ENCODE measurements around the gene ZNF560. TPM values are rescaled to one million over a fixed set of nuclear protein-coding genes. Genes with fewer than 3 reads are reported as not detected.

Gene ZNF560
- total and polyA plus RNA-seq, 2 of the 13 experiments (the other 11 are each of a cell fraction or from before 2014, with no cell fraction given), result not detected

GRCh38 chr19:9435279-9436268 is 62.8 kb downstream of the ZNF560 start, which contains the start of gene ZNF266 (continued):
- TF ChIP-seq ZHX2 (IDR thresholded peaks at IDR 0.05; ENCODE audit: low read depth), result peak; percentile 81
- no peak for TF ChIP-seq ZHX2 (CRISPR knock-in tag; IDR thresholded peaks at IDR 0.05; ENCODE audit: borderline replicate concordance)
- TF ChIP-seq SOX5 (CRISPR knock-in tag; IDR thresholded peaks at IDR 0.05; ENCODE audit: borderline replicate concordance), result 0 out of 2 replicates have a peak, but pooled peaks have one; percentile 20
- no peak for TF ChIP-seq ZSCAN25 (CRISPR knock-in tag; IDR thresholded peaks at IDR 0.05)
- TF ChIP-seq ZNF431 (CRISPR knock-in tag; IDR thresholded peaks at IDR 0.05; ENCODE audit: borderline replicate concordance, low read depth), result 0 out of 2 replicates have a peak, but pooled peaks have one; percentile 54
- TF ChIP-seq ZNF33B (CRISPR knock-in tag; IDR thresholded peaks at IDR 0.05), result 0 out of 2 replicates have a peak, but pooled peaks have one; percentile 63
- no peak for TF ChIP-seq NCOR1 (IDR thresholded peaks at IDR 0.05; ENCODE audit: borderline replicate concordance, low read length)
- peak; percentile 48; the same call in 1 of the 2 replicates for TF ChIP-seq ZNF331 (CRISPR knock-in tag; IDR thresholded peaks at IDR 0.05)
- TF ChIP-seq ZNF652 (CRISPR knock-in tag; IDR thresholded peaks at IDR 0.05; ENCODE audit: borderline replicate concordance, low read depth), result no peak
- TF ChIP-seq, protein P1, sequence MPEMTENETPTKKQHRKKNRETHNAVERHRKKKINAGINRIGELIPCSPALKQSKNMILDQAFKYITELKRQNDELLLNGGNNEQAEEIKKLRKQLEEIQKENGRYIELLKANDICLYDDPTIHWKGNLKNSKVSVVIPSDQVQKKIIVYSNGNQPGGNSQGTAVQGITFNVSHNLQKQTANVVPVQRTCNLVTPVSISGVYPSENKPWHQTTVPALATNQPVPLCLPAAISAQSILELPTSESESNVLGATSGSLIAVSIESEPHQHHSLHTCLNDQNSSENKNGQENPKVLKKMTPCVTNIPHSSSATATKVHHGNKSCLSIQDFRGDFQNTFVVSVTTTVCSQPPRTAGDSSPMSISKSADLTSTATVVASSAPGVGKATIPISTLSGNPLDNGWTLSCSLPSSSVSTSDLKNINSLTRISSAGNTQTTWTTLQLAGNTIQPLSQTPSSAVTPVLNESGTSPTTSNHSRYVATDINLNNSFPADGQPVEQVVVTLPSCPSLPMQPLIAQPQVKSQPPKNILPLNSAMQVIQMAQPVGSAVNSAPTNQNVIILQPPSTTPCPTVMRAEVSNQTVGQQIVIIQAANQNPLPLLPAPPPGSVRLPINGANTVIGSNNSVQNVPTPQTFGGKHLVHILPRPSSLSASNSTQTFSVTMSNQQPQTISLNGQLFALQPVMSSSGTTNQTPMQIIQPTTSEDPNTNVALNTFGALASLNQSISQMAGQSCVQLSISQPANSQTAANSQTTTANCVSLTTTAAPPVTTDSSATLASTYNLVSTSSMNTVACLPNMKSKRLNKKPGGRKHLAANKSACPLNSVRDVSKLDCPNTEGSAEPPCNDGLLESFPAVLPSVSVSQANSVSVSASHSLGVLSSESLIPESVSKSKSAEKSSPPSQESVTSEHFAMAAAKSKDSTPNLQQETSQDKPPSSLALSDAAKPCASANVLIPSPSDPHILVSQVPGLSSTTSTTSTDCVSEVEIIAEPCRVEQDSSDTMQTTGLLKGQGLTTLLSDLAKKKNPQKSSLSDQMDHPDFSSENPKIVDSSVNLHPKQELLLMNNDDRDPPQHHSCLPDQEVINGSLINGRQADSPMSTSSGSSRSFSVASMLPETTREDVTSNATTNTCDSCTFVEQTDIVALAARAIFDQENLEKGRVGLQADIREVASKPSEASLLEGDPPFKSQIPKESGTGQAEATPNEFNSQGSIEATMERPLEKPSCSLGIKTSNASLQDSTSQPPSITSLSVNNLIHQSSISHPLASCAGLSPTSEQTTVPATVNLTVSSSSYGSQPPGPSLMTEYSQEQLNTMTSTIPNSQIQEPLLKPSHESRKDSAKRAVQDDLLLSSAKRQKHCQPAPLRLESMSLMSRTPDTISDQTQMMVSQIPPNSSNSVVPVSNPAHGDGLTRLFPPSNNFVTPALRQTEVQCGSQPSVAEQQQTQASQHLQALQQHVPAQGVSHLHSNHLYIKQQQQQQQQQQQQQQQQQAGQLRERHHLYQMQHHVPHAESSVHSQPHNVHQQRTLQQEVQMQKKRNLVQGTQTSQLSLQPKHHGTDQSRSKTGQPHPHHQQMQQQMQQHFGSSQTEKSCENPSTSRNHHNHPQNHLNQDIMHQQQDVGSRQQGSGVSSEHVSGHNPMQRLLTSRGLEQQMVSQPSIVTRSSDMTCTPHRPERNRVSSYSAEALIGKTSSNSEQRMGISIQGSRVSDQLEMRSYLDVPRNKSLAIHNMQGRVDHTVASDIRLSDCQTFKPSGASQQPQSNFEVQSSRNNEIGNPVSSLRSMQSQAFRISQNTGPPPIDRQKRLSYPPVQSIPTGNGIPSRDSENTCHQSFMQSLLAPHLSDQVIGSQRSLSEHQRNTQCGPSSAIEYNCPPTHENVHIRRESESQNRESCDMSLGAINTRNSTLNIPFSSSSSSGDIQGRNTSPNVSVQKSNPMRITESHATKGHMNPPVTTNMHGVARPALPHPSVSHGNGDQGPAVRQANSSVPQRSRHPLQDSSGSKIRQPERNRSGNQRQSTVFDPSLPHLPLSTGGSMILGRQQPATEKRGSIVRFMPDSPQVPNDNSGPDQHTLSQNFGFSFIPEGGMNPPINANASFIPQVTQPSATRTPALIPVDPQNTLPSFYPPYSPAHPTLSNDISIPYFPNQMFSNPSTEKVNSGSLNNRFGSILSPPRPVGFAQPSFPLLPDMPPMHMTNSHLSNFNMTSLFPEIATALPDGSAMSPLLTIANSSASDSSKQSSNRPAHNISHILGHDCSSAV (CRISPR knock-in tag; IDR thresholded peaks at IDR 0.05; ENCODE audit: borderline replicate concordance), result no peak
- peak; percentile 62; the same call in 1 of the 2 replicates for TF ChIP-seq ZNF430 (CRISPR knock-in tag; IDR thresholded peaks at IDR 0.05)
- no peak for TF ChIP-seq SP5 (CRISPR knock-in tag; IDR thresholded peaks at IDR 0.05; ENCODE audit: borderline replicate concordance, low read depth)
- no peak for TF ChIP-seq ZNF850 (CRISPR knock-in tag; conservative IDR thresholded peaks at IDR 0.05)
